GM21619 (cell line): ENCODE measurements around the gene AKAP13.
"Not testable (repeated sequence)": the region's sequence is repeated elsewhere in the genome, so short reads cannot be mapped to it uniquely, and the experiment has no call there.

Experiments
- ATAC-seq: cut with Tn5 transposase; IDR thresholded peaks from one replicate; pipeline ENCODE4 v1.9.1; 2021; ENCODE audit not compliant: unreplicated experiment

The AKAP13 gene

DNA sequence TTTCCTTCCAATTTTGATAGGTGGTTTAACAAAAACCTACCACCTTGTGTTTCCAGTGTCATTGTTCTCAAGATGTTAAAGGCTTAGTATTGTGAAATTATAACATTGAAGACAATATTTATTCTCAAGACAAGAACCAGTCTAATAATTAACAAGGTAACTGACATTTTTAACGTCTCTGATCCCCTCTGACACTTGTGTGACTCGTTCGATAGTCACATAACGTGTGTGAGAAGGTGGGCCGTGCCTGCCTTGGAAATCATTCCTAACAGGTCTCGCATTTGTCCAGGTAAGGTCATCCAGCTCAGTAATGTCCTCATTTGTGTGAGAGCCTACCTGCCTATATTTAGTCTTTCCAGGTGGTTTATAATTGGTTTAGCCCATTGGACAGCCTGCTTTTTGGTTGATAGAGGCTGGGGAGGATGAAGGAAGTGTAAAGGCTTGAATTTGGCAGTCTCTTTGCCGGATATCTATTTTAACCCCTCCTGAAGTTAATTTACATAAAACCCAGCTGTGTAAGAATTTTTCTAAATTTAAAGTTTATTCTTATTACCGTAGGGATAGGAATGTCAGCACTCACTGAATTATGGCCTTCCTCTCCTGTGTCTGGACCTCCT, 94.4 kb downstream of the AKAP13 start:
- ATAC-seq, result peak; percentile 51

DNA sequence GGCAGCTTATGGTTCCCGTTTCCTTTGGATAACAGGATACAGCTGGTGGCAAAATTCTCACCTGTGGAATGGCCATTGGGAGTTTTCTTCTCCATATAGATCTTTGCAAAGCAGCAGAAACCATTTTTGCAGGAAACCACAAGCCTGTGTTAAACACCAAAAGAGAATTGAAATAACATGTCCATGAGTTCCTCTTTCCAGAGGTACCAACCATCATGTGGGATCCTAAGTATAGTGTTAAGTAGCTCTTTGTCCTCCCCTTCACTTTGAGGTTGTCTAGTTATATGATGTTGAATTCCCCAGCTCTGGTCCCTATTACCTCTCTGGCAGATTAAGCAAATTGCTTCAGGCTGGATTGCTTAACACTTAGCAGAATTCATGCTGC, 94.9 kb downstream of the AKAP13 start:
- peak; percentile 74 for ATAC-seq

- ATAC-seq, result peak; percentile 1
These were observed 95.3 kb downstream of the AKAP13 start for GRCh38 chr15:85475711-85476110.

DNA sequence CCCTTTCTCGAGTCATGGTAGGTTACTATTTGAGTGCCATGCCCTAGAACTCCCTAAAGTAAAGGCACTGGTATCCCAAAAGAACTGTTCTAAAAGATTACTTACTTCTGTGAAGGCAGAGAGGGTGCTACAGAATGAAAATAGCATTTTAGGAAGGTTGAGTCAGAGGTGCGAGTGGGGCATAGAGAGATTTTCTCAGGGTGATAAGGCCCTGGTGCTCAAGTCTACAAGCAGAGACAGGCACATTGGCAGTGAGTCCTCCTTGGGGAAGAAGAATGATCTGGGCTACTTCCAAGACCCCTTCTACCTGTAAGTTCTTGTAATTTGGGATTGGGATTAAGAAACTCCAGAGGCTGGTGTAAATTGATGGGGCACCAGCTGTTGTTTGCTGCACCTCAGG, 96.7 kb downstream of the AKAP13 start:
- ATAC-seq, result no peak

DNA sequence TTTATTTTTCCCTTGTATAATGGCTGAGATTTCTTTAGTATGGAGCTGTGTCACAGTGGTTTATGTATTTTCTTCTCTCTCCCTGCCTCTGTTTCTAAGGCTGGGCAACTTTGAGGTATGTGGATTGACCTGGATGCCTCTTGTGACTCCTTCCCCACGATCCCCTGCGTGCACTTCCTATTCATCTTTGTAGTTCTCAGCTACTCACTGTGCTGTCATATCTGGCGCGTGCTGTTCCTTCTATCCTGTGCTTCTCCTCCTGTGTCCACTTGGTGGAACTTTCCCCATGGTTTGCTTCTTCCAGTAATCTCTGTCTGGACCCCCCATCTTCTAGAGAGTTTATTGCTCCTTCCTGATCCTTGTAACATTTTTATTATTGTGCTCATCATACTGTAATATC, 97.3 kb downstream of the AKAP13 start:
- ATAC-seq, result no peak

DNA sequence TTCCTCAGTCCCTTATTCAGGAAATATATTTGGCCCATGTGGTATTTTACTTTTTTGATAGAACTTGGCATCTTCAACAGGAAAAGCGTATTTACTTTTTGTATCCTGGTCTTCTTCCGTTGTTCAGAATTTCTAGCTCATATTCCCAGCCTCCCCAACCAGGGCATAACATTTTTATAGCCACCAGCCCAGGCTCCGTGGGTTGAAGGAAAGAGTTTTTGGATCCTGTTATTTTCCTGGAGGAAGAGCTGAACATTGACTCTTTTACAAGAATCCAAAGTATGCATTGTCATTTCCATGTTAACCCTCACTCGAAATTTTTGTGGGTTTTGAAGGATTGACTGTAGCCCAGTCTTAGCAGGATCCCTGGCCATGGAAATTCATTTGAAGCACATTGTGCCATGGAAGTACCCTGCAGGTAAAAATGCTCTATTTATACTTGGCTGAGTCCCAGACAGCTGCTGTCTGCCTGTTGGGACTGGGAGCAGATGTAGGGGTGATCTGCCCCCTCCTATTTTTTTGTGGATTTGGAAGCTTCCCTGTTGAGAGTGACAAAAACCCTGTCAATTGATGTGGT, 98.8 kb downstream of the AKAP13 start:
- no peak for ATAC-seq

- ATAC-seq, result no peak
These were observed 100.5 kb downstream of the AKAP13 start for GRCh38 chr15:85480923-85481322.

DNA sequence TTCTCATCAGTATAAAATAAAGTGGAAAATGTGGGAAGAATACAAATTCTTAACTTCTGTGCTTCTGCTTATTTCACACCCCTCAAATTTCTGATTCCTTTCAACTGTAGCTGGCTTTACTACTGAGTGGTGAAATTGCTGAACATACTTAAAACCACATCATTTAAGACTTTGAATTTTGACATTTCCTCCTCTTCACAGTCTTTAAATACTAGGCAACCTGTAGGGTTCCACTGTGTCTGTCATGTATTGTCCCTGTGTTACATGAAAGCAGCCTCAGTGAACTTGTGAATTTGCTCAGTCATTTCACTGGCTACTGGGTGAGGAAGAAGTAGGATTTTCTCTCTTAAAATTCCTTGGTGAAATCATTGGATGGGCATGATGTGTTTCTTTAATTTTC, 101.1 kb downstream of the AKAP13 start:
- not testable (repeated sequence) for ATAC-seq

DNA sequence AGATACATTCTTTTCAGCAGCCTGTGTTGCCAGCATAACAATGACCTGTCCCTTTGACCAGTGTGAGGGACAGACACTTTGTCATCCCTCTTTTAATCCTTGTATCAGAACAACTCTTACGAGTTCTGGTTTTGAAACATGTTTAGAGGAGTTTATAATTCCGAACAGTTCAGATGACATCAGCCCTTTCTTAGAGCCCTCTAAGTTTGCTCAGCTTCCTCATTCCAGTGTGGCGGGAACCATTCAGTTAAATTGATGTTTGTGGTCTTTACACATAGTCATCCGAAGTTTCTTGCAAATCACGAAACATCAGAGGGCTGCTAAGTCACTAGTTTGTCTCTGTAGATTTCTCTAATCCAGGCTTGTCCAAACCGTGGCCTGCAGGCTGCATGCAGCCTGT, 102.5 kb downstream of the AKAP13 start:
- ATAC-seq, result peak; percentile 37

- not testable (repeated sequence) for ATAC-seq
These were observed 103.6 kb downstream of the AKAP13 start for GRCh38 chr15:85483955-85484354.

DNA sequence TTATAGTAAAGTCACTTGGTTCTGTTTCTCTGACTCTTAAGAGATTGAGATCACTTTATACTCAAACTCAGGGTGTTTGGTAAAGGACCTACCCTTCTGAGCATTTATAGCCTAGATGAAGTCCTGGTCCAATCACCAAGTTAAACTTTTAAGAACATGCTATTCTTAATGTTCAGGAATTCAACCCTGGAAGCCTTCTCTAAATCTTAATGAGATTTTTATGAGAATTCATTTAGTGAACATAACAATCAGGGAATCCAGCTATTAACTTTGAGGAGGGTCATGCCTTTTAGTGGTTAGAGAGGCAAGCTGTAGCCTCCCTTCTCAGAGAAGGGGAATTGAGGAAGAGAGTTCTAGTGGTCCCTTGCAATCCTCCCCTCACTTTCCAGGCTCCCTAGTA, 104.5 kb downstream of the AKAP13 start:
- ATAC-seq, result not testable (repeated sequence)

GRCh38 chr15:85485956-85486567, 105.7 kb downstream of the AKAP13 start:
- peak; percentile 59 for ATAC-seq

DNA sequence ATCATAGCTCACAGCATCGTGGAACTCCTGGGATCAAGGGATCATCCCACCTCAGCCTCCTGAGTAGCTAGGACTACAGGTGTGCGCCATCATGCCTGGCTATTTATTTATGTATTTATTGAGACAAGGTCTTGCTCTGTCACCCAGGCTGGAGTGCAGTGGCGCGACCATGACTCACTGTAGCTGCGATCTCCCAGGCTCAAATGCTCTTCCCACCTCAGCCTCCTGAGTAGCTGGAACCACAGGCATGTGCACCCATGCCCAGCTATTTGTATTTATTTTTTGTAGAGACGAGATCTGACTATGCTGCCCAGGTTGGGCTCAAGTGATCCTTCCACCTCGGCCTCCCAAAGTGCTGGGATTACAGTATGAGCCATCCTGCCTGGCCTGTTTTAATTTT, 107.4 kb downstream of the AKAP13 start:
- not testable (repeated sequence) for ATAC-seq

GRCh38 chr15:85488997-85489396, 108.6 kb downstream of the AKAP13 start:
- ATAC-seq, result no peak

DNA sequence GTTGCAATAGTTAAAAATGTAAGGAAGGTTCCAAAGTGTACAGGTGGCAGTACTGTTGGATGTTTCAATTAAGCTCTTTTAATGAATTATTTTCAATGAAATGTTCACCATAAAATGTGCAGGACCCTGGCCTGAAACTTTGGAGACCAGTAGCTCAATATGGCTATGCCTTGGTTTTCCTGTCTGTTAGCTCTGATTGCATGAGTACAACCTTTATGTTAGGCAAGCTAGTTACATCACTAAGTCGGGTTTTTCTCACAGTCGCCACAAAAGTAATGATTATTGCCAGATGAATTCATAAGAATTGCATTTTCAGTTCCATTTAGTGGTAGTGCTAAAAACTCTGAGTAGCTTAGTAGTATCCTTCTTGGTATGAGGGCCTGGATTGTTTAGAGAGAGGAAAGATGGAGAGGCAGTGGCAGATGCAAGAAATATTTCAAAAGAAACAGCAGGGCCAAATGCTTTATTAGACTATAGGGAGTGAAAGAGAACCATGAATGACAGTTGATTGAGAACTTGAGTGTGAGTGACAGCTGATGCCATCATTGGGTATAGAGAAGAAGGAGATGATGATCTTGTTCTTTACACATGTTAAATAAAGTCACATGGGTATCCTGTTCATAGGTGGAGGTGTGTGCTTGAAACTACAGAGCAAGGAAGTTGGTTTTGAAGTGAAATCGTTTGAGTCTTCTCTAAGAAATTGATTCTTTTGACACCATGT, 109.5 kb downstream of the AKAP13 start:
- ATAC-seq, result peak; percentile 38

DNA sequence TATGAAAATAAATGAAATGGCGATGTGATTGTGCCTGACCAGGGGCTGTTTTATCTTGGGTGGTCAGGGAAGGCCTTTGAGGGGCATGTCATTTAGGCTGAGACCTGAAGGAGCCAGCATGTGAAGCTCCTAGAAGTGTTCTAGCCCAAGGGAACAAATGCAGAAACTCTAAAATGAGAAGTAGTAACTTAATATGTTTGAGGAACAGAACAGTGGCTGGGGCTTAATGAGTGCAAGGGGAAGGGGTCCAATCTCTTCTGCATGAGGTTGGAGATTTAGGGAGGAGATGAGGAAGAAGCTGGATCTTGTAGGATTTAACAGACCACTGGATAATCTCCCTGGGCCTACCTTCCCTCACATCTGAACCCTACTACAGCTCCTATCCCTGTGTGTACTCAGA, 110.5 kb downstream of the AKAP13 start:
- no peak for ATAC-seq

GRCh38 chr15:85491691-85492090, 111.3 kb downstream of the AKAP13 start:
- ATAC-seq, result no peak

DNA sequence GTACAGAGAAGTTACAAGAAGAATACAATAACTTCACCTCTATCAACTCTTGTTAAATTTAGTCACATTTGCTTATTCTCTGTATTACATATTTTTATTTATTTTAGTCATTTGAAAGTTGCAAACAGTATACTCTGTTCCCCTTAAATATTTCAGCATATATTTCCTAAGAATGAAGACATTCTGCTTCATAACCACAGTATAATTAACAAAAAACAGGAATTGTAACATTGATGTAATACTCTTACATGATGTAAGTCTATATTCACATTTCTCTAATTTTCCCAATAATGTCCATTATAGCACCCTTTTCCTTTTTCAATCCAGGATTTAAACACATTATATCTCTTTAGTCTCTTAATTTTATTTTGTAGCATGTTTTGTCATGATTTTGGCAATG, 112.0 kb downstream of the AKAP13 start:
- ATAC-seq, result no peak

DNA sequence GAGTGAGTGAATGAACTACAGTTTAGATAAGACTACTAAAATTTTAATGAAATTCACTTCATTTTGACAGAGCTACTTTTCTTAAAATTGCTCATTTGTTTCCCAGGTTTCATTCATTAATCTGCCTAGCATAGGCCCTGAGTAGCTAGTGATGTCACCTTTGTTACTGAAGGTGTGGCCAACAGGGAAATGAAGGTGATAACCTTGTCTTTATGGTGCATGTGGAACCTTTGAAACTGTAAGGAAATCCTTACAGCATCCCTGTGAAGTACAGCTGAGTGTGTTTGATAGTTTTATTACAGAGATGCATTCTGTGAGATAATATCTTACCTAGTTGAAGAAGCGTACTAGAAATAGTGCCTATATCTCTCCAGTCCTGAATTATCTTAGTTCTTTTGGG, 112.9 kb downstream of the AKAP13 start:
- no peak for ATAC-seq

- ATAC-seq, result no peak
These were observed 113.8 kb downstream of the AKAP13 start for GRCh38 chr15:85494048-85494777.

GRCh38 chr15:85495096-85495495, 114.7 kb downstream of the AKAP13 start:
- ATAC-seq, result no peak
